ENCODE results near the gene STPG1. TPM values are rescaled to one million over a fixed set of nuclear protein-coding genes. Genes with fewer than 3 reads are reported as not detected.

Gene STPG1
- total RNA-seq, 6 donors from 2014 or later: 5.5 to 20.1 (median 8.2) TPM

DNA sequence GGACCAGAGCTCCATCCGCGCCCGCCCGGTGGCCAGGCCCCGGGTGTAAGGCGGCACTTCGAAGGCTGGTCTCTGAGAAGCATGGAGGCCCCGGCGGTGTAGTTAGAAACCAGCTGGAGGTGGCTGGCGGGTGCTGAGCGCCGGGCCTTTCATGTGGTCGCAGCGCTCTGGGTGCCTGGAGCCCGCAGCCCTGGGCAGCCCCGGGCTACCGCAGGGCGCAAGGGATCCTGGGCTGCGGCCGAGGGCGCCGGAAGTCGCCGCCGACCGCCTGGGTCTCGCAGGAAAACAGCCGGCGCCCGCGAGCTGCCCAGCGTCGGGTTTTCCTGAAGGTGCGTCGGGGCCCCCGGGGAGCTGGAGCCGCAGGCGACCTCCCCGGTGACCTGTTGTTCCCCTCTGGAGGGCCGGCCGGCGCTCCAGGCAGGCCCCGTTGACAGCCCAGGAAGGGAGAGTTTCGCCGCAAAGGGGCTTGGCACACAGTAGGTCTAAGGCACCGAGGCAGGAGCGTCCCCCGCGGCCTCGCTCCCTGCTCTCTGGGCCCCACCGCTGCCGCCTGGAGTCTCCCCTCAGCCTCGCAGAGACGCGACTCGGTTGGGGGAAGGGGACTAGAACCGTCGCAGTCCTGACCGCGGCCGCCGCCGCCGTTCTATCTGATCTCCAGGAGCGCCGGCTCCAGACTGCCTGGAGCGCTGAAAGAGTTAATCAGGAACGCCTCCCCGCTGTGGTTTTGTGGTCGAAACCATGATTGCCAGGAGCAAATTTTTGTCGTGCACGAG, 91.7 kb downstream of the STPG1 start:
- Histone ChIP-seq H3K9me3 (no peaks in the 10 kb centered on the region), H3K36me3 (no peaks in the 10 kb centered on the region), H3K27ac (peak overlapping the region in 2 of 4 donors; percentile 62 to 73), H3K4me1 (peaks cover 15 to 32% (median 25%) of the 10 kb centered on the region in 4 donors), H3K4me3 (peak overlapping the region; percentile 20 to 57 (median 46)), H3K27me3 (peaks cover 0 to 11% (median 1%) of the 10 kb centered on the region in 4 donors)
- TF ChIP-seq, protein P1, sequence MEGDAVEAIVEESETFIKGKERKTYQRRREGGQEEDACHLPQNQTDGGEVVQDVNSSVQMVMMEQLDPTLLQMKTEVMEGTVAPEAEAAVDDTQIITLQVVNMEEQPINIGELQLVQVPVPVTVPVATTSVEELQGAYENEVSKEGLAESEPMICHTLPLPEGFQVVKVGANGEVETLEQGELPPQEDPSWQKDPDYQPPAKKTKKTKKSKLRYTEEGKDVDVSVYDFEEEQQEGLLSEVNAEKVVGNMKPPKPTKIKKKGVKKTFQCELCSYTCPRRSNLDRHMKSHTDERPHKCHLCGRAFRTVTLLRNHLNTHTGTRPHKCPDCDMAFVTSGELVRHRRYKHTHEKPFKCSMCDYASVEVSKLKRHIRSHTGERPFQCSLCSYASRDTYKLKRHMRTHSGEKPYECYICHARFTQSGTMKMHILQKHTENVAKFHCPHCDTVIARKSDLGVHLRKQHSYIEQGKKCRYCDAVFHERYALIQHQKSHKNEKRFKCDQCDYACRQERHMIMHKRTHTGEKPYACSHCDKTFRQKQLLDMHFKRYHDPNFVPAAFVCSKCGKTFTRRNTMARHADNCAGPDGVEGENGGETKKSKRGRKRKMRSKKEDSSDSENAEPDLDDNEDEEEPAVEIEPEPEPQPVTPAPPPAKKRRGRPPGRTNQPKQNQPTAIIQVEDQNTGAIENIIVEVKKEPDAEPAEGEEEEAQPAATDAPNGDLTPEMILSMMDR (IDR thresholded peaks at IDR 0.05): peak in 1 of 6 experiments; percentile 8
- TF ChIP-seq EP300 (IDR thresholded peaks at IDR 0.05): no peak
- TF ChIP-seq POLR2AphosphoS5 (IDR thresholded peaks at IDR 0.05): no peak
- TF ChIP-seq POLR2A (IDR thresholded peaks at IDR 0.05): peak in 1 of 4 donors; percentile 35
- 6 to 27% methylated on average over 18 to 49 of the region's 72 CpGs for WGBS, 2 donors
- DNase-seq (peak; percentile 40 to 91), ATAC-seq (ENCODE audit: low FRiP score in 2 of 2) (peak; percentile 42 to 77)

DNA sequence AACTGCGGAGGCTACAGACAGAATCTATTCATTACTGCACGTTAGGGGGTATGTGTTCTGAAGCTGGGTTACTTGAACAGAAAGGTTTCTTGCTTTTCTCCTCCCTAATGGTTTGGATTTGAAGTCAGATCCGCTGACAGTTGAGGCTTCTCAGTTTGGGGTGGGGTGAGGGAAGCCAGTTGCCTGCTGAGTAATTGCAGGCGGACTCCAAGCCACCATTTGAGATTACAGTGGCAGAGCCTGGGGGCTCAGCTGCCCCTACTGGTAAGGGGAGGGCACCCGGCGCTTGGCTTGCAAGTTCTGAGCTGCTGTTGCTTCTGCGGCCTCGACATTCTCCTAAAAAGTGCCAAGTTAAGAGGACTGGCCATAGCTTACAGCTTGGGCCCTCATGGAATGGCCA, 92.5 kb downstream of the STPG1 start:
- Histone ChIP-seq H3K27me3 (peaks cover 0 to 11% (median 1%) of the 10 kb centered on the region in 4 donors), H3K27ac (no peak overlapping the region), H3K4me1 (peaks cover 15 to 32% (median 25%) of the 10 kb centered on the region in 4 donors), H3K9me3 (no peaks in the 10 kb centered on the region), H3K36me3 (no peaks in the 10 kb centered on the region), H3K4me3 (peak overlapping the region in 3 of 4 donors; percentile 38 to 57 (median 55))
- TF ChIP-seq POLR2AphosphoS5 (IDR thresholded peaks at IDR 0.05): no peak
- TF ChIP-seq POLR2A (IDR thresholded peaks at IDR 0.05): no peak
- TF ChIP-seq EP300 (IDR thresholded peaks at IDR 0.05): no peak
- TF ChIP-seq, protein P1 (IDR thresholded peaks at IDR 0.05): no peak
- no peak for ATAC-seq (ENCODE audit: low FRiP score in 2 of 2)
- no peak for DNase-seq
- 85 to 91% methylated on average over 4 to 8 of the region's 8 CpGs for WGBS, 2 donors

DNA sequence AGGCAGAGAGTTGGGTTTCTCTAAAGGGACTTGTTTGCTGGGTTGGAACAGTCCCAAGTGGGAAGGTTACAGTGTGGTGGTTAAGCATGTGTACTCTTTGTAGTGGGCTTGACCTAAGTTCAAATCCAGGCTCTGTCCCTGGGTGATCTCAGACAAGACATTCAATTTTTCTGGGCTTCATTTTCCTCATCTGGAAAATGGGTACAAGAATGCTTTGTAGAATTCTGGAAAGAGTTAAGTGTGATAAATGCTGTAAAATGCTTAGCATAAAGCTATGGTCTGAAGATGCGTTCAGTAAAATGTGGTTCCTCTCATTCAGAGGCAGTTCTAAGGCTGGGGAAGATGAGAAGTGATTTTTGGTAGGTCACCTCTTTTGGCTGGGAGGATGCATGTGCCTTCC, 93.6 kb downstream of the STPG1 start:
- 89 to 91% methylated on average over 1 of the region's 1 CpG for WGBS, 2 donors
- H3K4me3 ChIP-seq: no peak overlapping the region
- no peak overlapping the region for H3K27ac ChIP-seq
- no peaks in the 10 kb centered on the region for H3K9me3 ChIP-seq
- no peaks in the 10 kb centered on the region for H3K36me3 ChIP-seq
- peaks cover 15 to 32% (median 25%) of the 10 kb centered on the region in 4 donors for H3K4me1 ChIP-seq
- ATAC-seq (ENCODE audit: low FRiP score in 2 of 2) (no peak), DNase-seq (no peak)
- peaks cover 0 to 11% (median 1%) of the 10 kb centered on the region in 4 donors for H3K27me3 ChIP-seq
- TF ChIP-seq, protein P1 (IDR thresholded peaks at IDR 0.05): no peak
- TF ChIP-seq POLR2A (IDR thresholded peaks at IDR 0.05) (no peak), POLR2AphosphoS5 (IDR thresholded peaks at IDR 0.05) (no peak), EP300 (IDR thresholded peaks at IDR 0.05) (no peak)

GRCh38 chr1:24319312-24319863, 94.2 kb downstream of the STPG1 start, which contains the start of gene GRHL3:
Gene GRHL3 (plus strand): TSS chr1:24319357. CDS start chr1:24319552, 195 bp downstream.
- ATAC-seq (ENCODE audit: low FRiP score in 2 of 2): no peak
- H3K4me3 ChIP-seq: peak within 1 kb of the TSS in 1 of 4 donors; percentile 15
- TF ChIP-seq POLR2A (IDR thresholded peaks at IDR 0.05) (no peak), POLR2AphosphoS5 (IDR thresholded peaks at IDR 0.05) (no peak), EP300 (IDR thresholded peaks at IDR 0.05) (no peak)
- TF ChIP-seq, protein P1 (IDR thresholded peaks at IDR 0.05): no peak
- peaks cover 15 to 32% (median 25%) of the 10 kb centered on the region in 4 donors for H3K4me1 ChIP-seq
- no peaks in the 10 kb centered on the region for H3K9me3 ChIP-seq
- peaks cover 0 to 11% (median 1%) of the 10 kb centered on the region in 4 donors for H3K27me3 ChIP-seq
- WGBS, 2 donors: 8 to 10% methylated on average over 21 of the region's 21 CpGs
- peak in 1 of 2 donors; percentile 53 for DNase-seq
- H3K27ac ChIP-seq: no peak within 1 kb of the TSS
- no peaks in the 10 kb centered on the region for H3K36me3 ChIP-seq

All from upper lobe of left lung (tissue), 6 donors.